ENCODE measurements around the gene AMFR. TPM values are rescaled to one million over a fixed set of nuclear protein-coding genes. Genes with fewer than 3 reads are reported as not detected.

The AMFR gene
- total and polyA plus RNA-seq, 2 of the 13 experiments (the other 11 are each of a cell fraction or from before 2014, with no cell fraction given) = 52.9 to 108 TPM

DNA sequence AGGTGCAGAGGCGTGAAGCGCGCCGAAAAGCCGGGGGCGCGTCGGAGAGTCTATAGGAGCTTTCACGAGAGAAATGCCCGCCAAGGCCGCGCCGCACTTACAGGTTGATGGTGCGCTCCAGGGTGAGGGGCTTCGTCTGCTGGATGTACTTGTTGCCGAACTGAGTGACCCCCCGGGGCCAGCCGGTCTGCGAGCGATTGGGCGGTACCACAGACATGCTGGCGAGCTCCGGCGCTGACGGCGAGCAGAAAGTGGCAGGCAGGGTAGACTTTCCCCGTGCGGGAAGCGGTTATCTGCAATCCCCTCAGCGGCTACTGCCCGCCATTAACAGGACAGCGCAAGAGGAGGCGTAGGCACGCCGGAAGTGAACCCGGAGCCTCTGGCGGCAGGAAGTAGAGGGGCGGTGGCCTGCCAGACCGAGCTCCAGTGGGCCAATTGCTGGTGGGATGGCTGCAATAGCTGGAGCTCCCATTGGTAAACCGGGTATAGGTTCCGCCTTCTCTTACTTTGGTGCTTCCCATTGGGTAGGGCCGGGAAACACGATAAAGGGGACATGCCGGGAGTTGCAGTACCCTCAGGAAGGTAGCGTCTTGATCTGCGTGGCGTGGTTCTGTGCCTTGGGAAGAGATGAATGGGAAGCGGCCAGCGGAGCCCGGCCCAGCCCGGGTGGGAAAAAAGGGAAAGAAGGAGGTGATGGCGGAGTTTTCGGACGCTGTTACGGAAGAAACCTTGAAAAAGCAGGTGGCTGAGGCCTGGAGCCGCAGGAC lies 25.8 kb upstream of the AMFR start, which contains the start of the genes NUDT21 and OGFOD1 (continued):
- TF ChIP-seq CHCHD3 (CRISPR knock-in tag; IDR thresholded peaks at IDR 0.05) (no peak), REL (CRISPR knock-in tag; conservative IDR thresholded peaks at IDR 0.05) (no peak), ZNF232 (CRISPR knock-in tag; IDR thresholded peaks at IDR 0.05; ENCODE audit: borderline replicate concordance) (peak; percentile 69; the same call in 1 of the 2 replicates), HNRNPL (IDR thresholded peaks at IDR 0.05; ENCODE audit: low read depth, low read length) (0 out of 2 replicates have a peak, but pooled peaks have one; percentile 28), NR3C1 (CRISPR knock-in tag; IDR thresholded peaks at IDR 0.05) (no peak), ZNF790 (CRISPR knock-in tag; IDR thresholded peaks at IDR 0.05; ENCODE audit: borderline replicate concordance) (no peak; the same call in none of the 2 replicates), ZBTB7A (CRISPR knock-in tag; IDR thresholded peaks at IDR 0.05) (no peak; the same call in 1 of the 2 replicates), MIER2 (CRISPR knock-in tag; IDR thresholded peaks at IDR 0.05) (no peak), ZNF251 (CRISPR knock-in tag; IDR thresholded peaks at IDR 0.05) (no peak), ATAD3A (CRISPR knock-in tag; IDR thresholded peaks at IDR 0.05) (no peak), ZNF678 (CRISPR knock-in tag; IDR thresholded peaks at IDR 0.05) (0 out of 2 replicates have a peak, but pooled peaks have one; percentile 5), PAF1 (CRISPR knock-in tag; IDR thresholded peaks at IDR 0.05) (no peak), LCORL (IDR thresholded peaks at IDR 0.05) (no peak), LCORL (CRISPR knock-in tag; IDR thresholded peaks at IDR 0.05) (0 out of 2 replicates have a peak, but pooled peaks have one; percentile 30), SAFB2 (CRISPR knock-in tag; IDR thresholded peaks at IDR 0.05; ENCODE audit: borderline replicate concordance, low read depth) (peak; percentile 74; the same call in 1 of the 2 replicates), KDM2A (CRISPR knock-in tag; IDR thresholded peaks at IDR 0.05; ENCODE audit: borderline replicate concordance, low read depth) (peak; percentile 66)
- TF ChIP-seq, protein P1, sequence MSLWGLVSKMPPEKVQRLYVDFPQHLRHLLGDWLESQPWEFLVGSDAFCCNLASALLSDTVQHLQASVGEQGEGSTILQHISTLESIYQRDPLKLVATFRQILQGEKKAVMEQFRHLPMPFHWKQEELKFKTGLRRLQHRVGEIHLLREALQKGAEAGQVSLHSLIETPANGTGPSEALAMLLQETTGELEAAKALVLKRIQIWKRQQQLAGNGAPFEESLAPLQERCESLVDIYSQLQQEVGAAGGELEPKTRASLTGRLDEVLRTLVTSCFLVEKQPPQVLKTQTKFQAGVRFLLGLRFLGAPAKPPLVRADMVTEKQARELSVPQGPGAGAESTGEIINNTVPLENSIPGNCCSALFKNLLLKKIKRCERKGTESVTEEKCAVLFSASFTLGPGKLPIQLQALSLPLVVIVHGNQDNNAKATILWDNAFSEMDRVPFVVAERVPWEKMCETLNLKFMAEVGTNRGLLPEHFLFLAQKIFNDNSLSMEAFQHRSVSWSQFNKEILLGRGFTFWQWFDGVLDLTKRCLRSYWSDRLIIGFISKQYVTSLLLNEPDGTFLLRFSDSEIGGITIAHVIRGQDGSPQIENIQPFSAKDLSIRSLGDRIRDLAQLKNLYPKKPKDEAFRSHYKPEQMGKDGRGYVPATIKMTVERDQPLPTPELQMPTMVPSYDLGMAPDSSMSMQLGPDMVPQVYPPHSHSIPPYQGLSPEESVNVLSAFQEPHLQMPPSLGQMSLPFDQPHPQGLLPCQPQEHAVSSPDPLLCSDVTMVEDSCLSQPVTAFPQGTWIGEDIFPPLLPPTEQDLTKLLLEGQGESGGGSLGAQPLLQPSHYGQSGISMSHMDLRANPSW (CRISPR knock-in tag; IDR thresholded peaks at IDR 0.05; ENCODE audit: borderline replicate concordance) = no peak
- TF ChIP-seq, protein P2, sequence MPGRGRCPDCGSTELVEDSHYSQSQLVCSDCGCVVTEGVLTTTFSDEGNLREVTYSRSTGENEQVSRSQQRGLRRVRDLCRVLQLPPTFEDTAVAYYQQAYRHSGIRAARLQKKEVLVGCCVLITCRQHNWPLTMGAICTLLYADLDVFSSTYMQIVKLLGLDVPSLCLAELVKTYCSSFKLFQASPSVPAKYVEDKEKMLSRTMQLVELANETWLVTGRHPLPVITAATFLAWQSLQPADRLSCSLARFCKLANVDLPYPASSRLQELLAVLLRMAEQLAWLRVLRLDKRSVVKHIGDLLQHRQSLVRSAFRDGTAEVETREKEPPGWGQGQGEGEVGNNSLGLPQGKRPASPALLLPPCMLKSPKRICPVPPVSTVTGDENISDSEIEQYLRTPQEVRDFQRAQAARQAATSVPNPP (CRISPR knock-in tag; IDR thresholded peaks at IDR 0.05) = no peak
- TF ChIP-seq, protein P3, sequence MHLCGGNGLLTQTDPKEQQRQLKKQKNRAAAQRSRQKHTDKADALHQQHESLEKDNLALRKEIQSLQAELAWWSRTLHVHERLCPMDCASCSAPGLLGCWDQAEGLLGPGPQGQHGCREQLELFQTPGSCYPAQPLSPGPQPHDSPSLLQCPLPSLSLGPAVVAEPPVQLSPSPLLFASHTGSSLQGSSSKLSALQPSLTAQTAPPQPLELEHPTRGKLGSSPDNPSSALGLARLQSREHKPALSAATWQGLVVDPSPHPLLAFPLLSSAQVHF (CRISPR knock-in tag; IDR thresholded peaks at IDR 0.05) = 0 out of 2 replicates have a peak, but pooled peaks have one; percentile 54
- TF ChIP-seq, protein P4, sequence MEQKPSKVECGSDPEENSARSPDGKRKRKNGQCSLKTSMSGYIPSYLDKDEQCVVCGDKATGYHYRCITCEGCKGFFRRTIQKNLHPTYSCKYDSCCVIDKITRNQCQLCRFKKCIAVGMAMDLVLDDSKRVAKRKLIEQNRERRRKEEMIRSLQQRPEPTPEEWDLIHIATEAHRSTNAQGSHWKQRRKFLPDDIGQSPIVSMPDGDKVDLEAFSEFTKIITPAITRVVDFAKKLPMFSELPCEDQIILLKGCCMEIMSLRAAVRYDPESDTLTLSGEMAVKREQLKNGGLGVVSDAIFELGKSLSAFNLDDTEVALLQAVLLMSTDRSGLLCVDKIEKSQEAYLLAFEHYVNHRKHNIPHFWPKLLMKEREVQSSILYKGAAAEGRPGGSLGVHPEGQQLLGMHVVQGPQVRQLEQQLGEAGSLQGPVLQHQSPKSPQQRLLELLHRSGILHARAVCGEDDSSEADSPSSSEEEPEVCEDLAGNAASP (CRISPR knock-in tag; IDR thresholded peaks at IDR 0.05; ENCODE audit: borderline replicate concordance) = 0 out of 2 replicates have a peak, but pooled peaks have one; percentile 10
- TF ChIP-seq, protein P5, sequence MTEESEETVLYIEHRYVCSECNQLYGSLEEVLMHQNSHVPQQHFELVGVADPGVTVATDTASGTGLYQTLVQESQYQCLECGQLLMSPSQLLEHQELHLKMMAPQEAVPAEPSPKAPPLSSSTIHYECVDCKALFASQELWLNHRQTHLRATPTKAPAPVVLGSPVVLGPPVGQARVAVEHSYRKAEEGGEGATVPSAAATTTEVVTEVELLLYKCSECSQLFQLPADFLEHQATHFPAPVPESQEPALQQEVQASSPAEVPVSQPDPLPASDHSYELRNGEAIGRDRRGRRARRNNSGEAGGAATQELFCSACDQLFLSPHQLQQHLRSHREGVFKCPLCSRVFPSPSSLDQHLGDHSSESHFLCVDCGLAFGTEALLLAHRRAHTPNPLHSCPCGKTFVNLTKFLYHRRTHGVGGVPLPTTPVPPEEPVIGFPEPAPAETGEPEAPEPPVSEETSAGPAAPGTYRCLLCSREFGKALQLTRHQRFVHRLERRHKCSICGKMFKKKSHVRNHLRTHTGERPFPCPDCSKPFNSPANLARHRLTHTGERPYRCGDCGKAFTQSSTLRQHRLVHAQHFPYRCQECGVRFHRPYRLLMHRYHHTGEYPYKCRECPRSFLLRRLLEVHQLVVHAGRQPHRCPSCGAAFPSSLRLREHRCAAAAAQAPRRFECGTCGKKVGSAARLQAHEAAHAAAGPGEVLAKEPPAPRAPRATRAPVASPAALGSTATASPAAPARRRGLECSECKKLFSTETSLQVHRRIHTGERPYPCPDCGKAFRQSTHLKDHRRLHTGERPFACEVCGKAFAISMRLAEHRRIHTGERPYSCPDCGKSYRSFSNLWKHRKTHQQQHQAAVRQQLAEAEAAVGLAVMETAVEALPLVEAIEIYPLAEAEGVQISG (CRISPR knock-in tag; IDR thresholded peaks at IDR 0.05) = peak; percentile 89
